ENCODE results near the gene FAM221B. TPM values are rescaled to one million over a fixed set of nuclear protein-coding genes. Genes with fewer than 3 reads are reported as not detected.

FAM221B gene
- polyA plus RNA-seq, 10 donors, result 0.08 to 0.52 (median 0.21) TPM; not detected in 2

- peak in 1 of 3 donors; percentile 46 for DNase-seq
Observed at GRCh38 chr9:35820076-35820475, 8.5 kb downstream of the FAM221B start.

DNA sequence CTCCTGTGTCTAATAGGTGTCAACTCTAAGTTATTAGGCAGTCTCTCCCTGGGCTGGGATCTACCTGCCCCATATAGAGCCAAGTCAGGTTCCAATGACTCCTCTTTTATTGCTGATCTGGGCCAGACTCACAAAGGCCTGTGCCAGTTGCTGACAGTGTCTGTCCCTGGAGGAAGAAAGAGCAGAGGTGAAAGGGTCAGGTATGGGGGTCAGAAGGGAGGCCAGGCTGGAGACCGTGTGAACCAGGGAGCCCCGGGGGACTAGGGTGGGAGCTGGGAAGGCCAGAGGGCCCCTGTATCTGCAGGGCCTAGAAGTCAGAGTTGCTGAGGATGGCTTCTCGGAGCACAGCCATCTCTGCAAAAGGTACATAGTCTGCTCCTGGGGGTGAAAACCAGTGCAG lies 10.2 kb downstream of the FAM221B start:
- DNase-seq, result no peak

- no peak for DNase-seq
Observed at GRCh38 chr9:35816708-35817107, 11.8 kb downstream of the FAM221B start.

- DNase-seq, result peak; percentile 97 to 99 (median 99)
Observed at GRCh38 chr9:35814841-35815543, 13.5 kb downstream of the FAM221B start, which contains the start of gene HINT2. TSS of gene HINT2 (minus strand) at chr9:35815042. CDS start at chr9:35814979, 63 bp downstream.

DNA sequence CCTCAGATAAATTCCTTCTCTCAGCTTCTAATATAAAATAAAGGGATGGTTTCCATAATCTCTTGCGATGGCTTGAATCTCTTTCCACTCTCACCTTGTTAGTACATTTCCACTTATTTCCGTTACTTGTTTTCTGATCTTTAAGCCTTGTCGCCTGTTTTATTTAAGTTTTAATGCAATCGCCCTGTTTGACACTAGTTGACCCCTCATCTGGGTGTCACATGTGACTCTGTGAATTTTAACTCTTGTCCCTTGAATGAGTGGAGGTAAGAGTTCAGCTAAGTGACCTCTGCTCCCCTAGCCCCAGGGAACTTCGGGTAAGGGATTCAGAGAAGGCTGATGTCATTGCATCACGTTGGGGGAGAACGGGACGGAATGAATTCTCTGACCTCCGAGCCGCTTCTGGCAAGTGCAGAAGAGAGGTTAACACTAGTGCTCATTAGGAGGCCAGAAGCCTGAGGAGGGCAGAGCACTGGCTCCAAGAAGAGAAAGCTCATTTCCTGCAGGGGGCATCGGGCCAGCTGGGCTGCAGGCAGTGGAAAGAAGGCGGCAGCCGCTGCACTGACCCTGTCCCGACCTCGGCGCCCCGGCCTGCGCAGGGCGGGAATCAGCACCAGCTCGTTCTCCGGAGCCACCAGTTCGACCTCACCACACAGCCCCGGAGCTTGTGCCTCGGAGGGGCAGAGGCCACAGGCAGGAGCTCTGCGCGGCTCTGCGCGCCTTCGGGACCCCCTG lies 14.3 kb downstream of the FAM221B start:
- DNase-seq, result peak; percentile 41 to 85 (median 77)

DNA sequence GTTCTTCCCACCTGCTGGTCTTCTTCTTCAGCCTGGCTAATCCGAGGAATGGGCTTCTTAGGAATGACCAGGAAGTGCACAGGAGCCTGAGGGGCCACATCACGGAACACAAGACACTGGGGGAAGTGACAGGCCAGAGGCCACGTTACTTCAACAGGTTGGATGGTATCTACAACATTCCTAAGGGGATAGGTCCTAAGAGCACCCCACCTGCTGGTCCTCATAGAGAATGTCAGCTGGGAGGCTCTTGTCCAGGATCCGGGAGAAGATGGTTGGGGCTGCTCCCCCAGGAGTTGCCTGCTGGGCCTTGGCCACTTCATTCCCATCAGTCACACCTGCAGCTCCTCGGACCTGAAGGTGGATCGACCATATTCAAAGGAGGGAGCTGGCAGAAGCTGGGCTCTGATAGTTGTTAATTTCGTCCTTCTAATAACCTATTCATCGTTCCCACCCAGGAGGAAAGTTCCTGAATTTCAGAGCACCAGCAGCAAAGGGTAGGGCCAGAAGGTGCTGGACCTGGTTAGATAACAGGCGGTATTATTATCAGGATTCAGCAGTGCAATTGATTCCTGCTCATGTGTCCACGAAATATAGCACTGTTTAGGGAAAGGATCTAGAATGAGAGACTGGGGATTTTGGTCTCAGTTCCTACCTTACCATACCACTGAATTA lies 15.0 kb downstream of the FAM221B start:
- no peak for DNase-seq

- DNase-seq, result peak; percentile 93 to 98 (median 94)
Observed at GRCh38 chr9:35812025-35812602, 16.4 kb downstream of the FAM221B start, which contains the start of gene SPAG8. TSS of gene SPAG8 (minus strand) at chr9:35812262. CDS start at chr9:35812147, 115 bp downstream.

DNA sequence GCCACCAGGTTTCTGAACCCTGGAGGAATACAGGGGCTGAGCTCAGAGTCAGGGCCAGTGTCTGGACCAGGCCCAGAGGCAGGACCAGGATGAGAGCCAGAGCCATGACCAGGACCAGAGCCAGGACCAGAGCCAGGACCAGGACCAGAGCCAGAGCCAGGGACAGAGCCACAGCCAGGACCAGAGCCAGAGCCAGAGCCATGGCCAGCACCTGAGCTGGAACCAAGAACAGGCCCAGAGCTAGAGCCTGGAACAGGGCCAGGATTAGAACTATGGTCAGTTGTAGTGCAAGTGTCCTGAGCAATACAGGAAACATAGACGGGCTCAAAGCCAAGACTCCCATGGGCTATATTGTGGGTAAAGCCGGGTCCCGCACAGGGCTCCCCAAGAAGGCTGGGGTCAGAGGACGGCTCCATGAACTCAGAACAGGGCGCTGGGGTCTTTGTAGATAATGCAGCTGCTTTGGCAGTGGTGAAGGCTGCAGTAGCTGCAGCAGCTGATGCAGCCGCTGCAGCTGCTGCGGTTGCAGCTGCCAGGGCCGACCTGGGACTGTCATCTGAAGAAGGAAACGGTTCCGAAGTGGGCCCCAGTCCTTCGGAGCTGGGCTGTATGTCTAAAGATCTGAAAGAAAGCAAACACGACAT lies 17.0 kb downstream of the FAM221B start:
- DNase-seq, result peak in 1 of 3 donors; percentile 34

GRCh38 chr9:35810122-35810521 lies 18.4 kb downstream of the FAM221B start:
- DNase-seq, result no peak

- no peak for DNase-seq
Observed at GRCh38 chr9:35808433-35808832, 20.1 kb downstream of the FAM221B start.

DNA sequence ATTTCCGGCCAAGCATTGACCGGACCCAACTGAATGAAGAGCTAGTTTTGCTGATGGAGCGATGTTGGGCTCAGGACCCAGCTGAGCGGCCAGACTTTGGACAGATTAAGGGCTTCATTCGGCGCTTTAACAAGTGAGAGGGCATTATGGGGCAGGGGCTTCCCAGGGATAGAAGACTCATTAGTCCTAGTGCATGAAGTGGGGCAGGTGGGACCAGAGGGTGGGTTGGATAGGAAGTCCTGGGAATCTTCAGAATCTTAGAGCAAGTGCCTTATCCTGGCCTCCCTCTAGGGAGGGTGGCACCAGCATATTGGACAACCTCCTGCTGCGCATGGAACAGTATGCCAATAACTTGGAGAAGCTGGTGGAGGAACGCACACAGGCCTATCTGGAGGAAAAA lies 22.4 kb downstream of the FAM221B start:
- DNase-seq, result no peak

DNA sequence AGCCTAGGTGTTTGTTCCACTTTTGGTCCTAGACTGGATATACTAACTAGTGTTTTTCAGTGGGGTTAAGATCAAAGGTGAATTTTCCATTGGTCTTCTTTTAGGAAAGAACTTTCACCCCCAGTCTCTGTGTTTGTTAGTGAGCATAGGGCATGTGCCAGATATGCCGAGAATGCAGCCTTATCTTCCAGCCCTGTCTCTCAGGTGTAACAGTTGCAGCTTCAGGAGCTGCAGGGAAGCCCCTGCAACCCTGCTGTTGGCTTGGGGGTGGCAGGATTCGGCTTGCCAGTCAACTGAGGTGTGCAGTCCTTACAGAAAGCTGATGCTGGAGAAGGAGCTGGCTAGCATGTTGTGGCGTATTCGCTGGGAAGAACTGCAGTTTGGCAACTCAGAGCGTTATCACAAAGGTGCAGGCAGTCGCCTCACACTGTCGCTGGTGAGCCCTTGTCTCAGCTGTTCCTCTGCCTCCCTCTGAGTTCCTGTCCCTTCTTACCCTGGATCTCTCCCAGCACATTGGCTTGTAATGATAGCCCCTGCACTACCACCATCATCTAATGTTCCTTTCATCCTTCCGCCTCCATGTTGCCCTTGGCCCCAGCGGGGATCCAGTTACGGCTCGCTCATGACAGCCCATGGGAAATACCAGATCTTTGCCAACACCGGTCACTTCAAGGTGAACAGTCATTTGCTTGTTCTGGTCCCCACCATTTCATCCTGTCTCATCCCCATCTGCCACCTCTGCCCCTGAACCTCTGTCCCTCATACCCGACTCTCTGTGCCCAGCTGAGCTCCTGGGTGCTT lies 27.0 kb downstream of the FAM221B start:
- DNase-seq, result no peak

- DNase-seq, result no peak
Observed at GRCh38 chr9:35800530-35800929, 28.0 kb downstream of the FAM221B start.

DNA sequence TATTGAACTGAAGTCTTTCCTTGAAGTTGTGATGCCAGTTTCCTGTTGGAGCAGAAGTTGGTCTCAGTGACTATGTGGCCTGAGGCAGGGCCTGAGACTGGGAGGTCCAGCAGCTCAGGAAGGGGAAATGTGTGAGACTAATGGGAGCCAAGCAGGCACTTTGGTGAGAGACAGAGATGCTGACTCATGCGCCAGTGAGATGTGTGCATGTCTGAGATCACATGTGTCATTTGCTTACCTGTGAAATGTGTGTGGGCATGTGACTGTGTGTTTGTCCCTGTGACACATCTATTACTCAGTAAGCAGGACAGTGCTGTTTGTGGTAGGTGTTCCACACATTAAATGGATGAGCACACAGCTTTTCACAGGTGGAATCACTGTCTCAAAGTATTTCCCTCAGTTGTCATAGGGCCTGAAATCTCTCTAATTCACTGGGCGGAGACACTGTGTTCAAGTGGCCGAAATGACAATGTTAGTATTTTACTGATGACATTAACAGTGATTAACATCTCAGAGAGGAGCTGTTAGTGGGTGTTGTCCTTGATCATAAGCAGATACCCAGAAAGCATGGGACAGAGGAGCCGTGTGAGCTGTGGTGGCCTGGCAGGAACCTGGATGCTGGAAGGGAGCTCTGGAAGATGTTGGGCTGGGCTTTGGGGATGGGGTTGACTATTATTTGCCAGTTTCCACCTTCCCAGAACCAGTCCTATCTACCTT lies 29.7 kb downstream of the FAM221B start:
- DNase-seq, result no peak

GRCh38 chr9:35797311-35798109 lies 31.0 kb downstream of the FAM221B start:
- DNase-seq, result no peak

DNA sequence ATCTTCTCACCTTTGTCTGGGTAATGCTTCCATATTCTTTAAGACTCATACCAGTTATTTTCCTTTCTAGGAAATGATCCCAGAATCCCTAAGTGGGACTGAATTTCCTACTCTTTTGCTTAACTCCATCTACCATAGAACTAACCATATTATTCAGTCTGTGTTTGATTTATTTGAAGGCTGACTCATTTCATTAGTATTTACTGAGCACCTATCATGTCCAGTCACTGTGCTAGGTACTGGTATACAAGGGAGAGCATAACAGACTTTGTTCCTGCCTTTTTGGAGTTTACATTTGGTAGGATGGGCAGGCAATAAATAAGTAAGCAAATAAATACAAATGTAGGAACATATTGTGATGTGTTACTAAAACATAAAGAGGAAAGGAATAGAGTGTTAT lies 32.8 kb downstream of the FAM221B start:
- DNase-seq, result no peak

- no peak for DNase-seq
Observed at GRCh38 chr9:35793461-35793860, 35.1 kb downstream of the FAM221B start.

DNA sequence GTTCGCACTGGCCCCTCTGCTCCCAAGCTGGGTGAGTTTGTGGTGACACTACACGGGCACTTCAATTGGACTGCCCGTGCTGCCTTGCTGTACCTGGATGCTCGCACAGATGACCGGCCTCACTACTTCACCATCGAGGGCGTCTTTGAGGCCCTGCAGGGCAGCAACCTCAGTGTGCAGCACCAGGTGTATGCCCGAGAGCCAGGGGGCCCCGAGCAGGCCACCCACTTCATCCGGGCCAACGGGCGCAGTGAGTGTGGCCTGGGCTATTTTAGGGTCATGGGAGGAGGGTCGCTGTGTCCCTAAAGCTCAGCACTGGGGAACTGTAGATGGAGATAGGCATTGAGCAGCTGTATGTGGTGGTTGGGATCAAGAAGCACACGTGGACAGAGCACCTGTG lies 35.7 kb downstream of the FAM221B start:
- no peak for DNase-seq

Data from muscle of back (tissue), 11 donors.